HepG2 (cell line): Measurements from ENCODE around the gene AMBRA1. TPM values are rescaled to one million over a fixed set of nuclear protein-coding genes. Genes with fewer than 3 reads are reported as not detected.

Experiments
- BCL3 ChIP-seq: sonication (generic); formaldehyde crosslinking; IDR thresholded peaks from 2 replicates; pipeline ENCODE4 v1.5.1; 2020; ENCODE audit warnings: mild to moderate bottlenecking, missing genetic modification reagents, moderate library complexity
- CEBPG ChIP-seq: IDR thresholded peaks from 2 replicates; pipeline ENCODE4 v1.6.1; 2016
- ETV5 ChIP-seq: IDR thresholded peaks from 2 replicates; pipeline ENCODE4 v1.6.1; 2018; ENCODE audit warnings: missing biosample characterization, missing genetic modification reagents, inconsistent platforms, borderline replicate concordance
- FLYWCH1 ChIP-seq: sonication (generic); formaldehyde crosslinking; IDR thresholded peaks from 2 replicates; pipeline ENCODE4 v1.8.1; 2023; ENCODE audit warnings: mild to moderate bottlenecking, missing genetic modification reagents
- GATAD2A ChIP-seq: IDR thresholded peaks from 2 replicates; pipeline ENCODE4 v1.6.1; 2016
- HIC2 ChIP-seq: sonication (generic); formaldehyde crosslinking; IDR thresholded peaks from 2 replicates; pipeline ENCODE4 v1.9.0; 2022; ENCODE audit warnings: low read depth, missing genetic modification reagents
- HOXA5 ChIP-seq: sonication (generic); formaldehyde crosslinking; IDR thresholded peaks from 2 replicates; pipeline ENCODE4 v1.4.0; 2020; ENCODE audit warnings: missing genetic modification reagents
- KAT7 ChIP-seq: IDR thresholded peaks from 2 replicates; pipeline ENCODE4 v1.6.1; 2018; ENCODE audit warnings: borderline replicate concordance, missing compliant biosample characterization
- KLF11 ChIP-seq: IDR thresholded peaks from 2 replicates; pipeline ENCODE4 v1.6.1; 2016; ENCODE audit warnings: missing compliant biosample characterization
- MED1 ChIP-seq: sonication (generic); formaldehyde crosslinking; IDR thresholded peaks from 2 replicates; pipeline ENCODE4 v1.4.0; 2020; ENCODE audit warnings: missing genetic modification reagents
- PCBP1 ChIP-seq: fragments of 200-400 bp; formaldehyde crosslinking; IDR thresholded peaks from 2 replicates; pipeline ENCODE4 v1.6.1; 2017; ENCODE audit warnings: mild to moderate bottlenecking, low read depth, low read length, borderline replicate concordance
- POLR2G ChIP-seq: fragments of 200-400 bp; formaldehyde crosslinking; IDR thresholded peaks from 2 replicates; pipeline ENCODE4 v1.6.1; 2018; ENCODE audit warnings: mild to moderate bottlenecking, low read depth, low read length, moderate library complexity
- SALL2 ChIP-seq: sonication (generic); formaldehyde crosslinking; IDR thresholded peaks from 2 replicates; pipeline ENCODE4 v1.8.1; 2023; ENCODE audit warnings: mild to moderate bottlenecking, missing genetic modification reagents, inconsistent platforms
- SETDB1 ChIP-seq: sonication (generic); formaldehyde crosslinking; IDR thresholded peaks from 2 replicates; pipeline ENCODE4 v1.5.1; 2020; ENCODE audit warnings: missing genetic modification reagents, mild to moderate bottlenecking, borderline replicate concordance
- SMAD1 ChIP-seq: sonication (generic); formaldehyde crosslinking; IDR thresholded peaks from 2 replicates; pipeline ENCODE4 v1.4.0; 2020; ENCODE audit warnings: missing genetic modification reagents, low read depth, mild to moderate bottlenecking, borderline replicate concordance
- SMYD3 ChIP-seq: sonication (generic); formaldehyde crosslinking; IDR thresholded peaks from 2 replicates; pipeline ENCODE4 v1.8.1; 2023; ENCODE audit warnings: mild to moderate bottlenecking, missing genetic modification reagents
- TAF1 ChIP-seq: sonication (generic); formaldehyde crosslinking; IDR thresholded peaks from 2 replicates; pipeline ENCODE4 v1.4.0; 2020; ENCODE audit warnings: missing genetic modification reagents
- ZBTB38 ChIP-seq: sonication (generic); formaldehyde crosslinking; IDR thresholded peaks from 2 replicates; pipeline ENCODE4 v1.5.1; 2020; ENCODE audit warnings: mild to moderate bottlenecking, missing genetic modification reagents
- ZMAT3 ChIP-seq: sonication (generic); formaldehyde crosslinking; conservative IDR thresholded peaks from 2 replicates; pipeline ENCODE4 v1.7.0; 2021; ENCODE audit warnings: missing genetic modification reagents
- ZNF234 ChIP-seq: sonication (generic); formaldehyde crosslinking; conservative IDR thresholded peaks from 2 replicates; pipeline ENCODE4 v1.5.1; 2020; ENCODE audit warnings: mild to moderate bottlenecking, missing genetic modification reagents
- ZNF30 ChIP-seq: sonication (generic); formaldehyde crosslinking; IDR thresholded peaks from 2 replicates; pipeline ENCODE4 v1.5.0; 2020; ENCODE audit warnings: mild to moderate bottlenecking, missing genetic modification reagents
- ZNF337 ChIP-seq: sonication (generic); formaldehyde crosslinking; IDR thresholded peaks from 2 replicates; pipeline ENCODE4 v1.5.1; 2020; ENCODE audit warnings: missing genetic modification reagents, low read depth, mild to moderate bottlenecking, borderline replicate concordance
- ZNF496 ChIP-seq: sonication (generic); formaldehyde crosslinking; IDR thresholded peaks from 2 replicates; pipeline ENCODE4 v1.8.1; 2023; ENCODE audit warnings: mild to moderate bottlenecking, moderate library complexity, missing genetic modification reagents; ENCODE audit not compliant: insufficient replicate concordance
- ZNF501 ChIP-seq: sonication (generic); formaldehyde crosslinking; IDR thresholded peaks from 2 replicates; pipeline ENCODE4 v1.5.1; 2020; ENCODE audit warnings: mild to moderate bottlenecking, moderate library complexity, missing genetic modification reagents
- ZNF644 ChIP-seq: IDR thresholded peaks from 2 replicates; pipeline ENCODE4 v1.6.1; 2016; ENCODE audit warnings: low read depth
- ZNF775 ChIP-seq: sonication (generic); formaldehyde crosslinking; IDR thresholded peaks from 2 replicates; pipeline ENCODE4 v1.4.0; 2020; ENCODE audit warnings: missing genetic modification reagents, mild to moderate bottlenecking, moderate library complexity, borderline replicate concordance
- polyA plus RNA-seq, 8 experiments: library from polyadenylated mRNA; depleted of rRNA in 3 of 8; stranded (reverse) in 7 of 8; unstranded in 1 of 8; fragments of >200 nt; fragmentation: Illumina TruSeq in 4 of 8; extraction: Trizol in 4 of 8; gene quantifications; 2 replicates each; pipeline versions ENCODE4 v1.2.1 to v1.2.3, GENCODE V29; 2011 to 2016; ENCODE audit warnings: low read depth in 4 of 8, missing spikeins in 1 of 8, mixed read lengths in 1 of 8; ENCODE audit not compliant: insufficient read depth in 1 of 8
- total RNA-seq, 5 experiments: library from RNA; depleted of rRNA; stranded (reverse); fragments of >200 nt; fragmentation: Illumina TruSeq; extraction: Trizol; gene quantifications; 2 replicates each; pipeline ENCODE4 v1.2.3, GENCODE V29; 2016; ENCODE audit warnings: low read depth in 1 of 5

The AMBRA1 gene
- total and polyA plus RNA-seq, 2 of the 13 experiments (the other 11 are each of a cell fraction or from before 2014, with no cell fraction given) = 15.7 to 26.0 TPM

- TF ChIP-seq ETV5 (0 out of 2 replicates have a peak, but pooled peaks have one; percentile 20), HIC2 (CRISPR knock-in tag) (peak; percentile 44; the same call in 1 of the 2 replicates), HOXA5 (CRISPR knock-in tag) (peak; percentile 22; the same call in 1 of the 2 replicates), FLYWCH1 (no peak), CEBPG (CRISPR knock-in tag) (no peak), KAT7 (CRISPR knock-in tag) (no peak), ZMAT3 (0 out of 2 replicates have a peak, but pooled peaks have one; percentile 32), MED1 (CRISPR knock-in tag) (no peak), PCBP1 (no peak), ZNF644 (CRISPR knock-in tag) (no peak), ZNF501 (peak; percentile 52; the same call in 1 of the 2 replicates), SMAD1 (CRISPR knock-in tag) (no peak), BCL3 (CRISPR knock-in tag) (no peak; the same call in 1 of the 2 replicates), ZNF337 (CRISPR knock-in tag) (no peak), TAF1 (CRISPR knock-in tag) (peak; percentile 52; the same call in 1 of the 2 replicates), POLR2G (no peak), ZNF775 (CRISPR knock-in tag) (no peak), ZNF30 (CRISPR knock-in tag) (no peak), ZNF496 (no peak), KLF11 (CRISPR knock-in tag) (no peak), SMYD3 (CRISPR knock-in tag) (no peak), SETDB1 (CRISPR knock-in tag) (no peak), SALL2 (0 out of 2 replicates have a peak, but pooled peaks have one; percentile 20), GATAD2A (CRISPR knock-in tag) (no peak), ZBTB38 (CRISPR knock-in tag) (no peak), ZNF234 (0 out of 2 replicates have a peak, but pooled peaks have one; percentile 48)
These were observed 211.8 kb downstream of the AMBRA1 start (continued) for GRCh38 chr11:46381819-46382645.
